HG03460 (cell line): Measurements from ENCODE around the gene MRPL55.
"Not testable (repeated sequence)": the region's sequence is repeated elsewhere in the genome, so short reads cannot be mapped to it uniquely, and the experiment has no call there.

Experiments used
- ATAC-seq: cut with Tn5 transposase; IDR thresholded peaks from one replicate; pipeline ENCODE4 v1.9.1; 2021; ENCODE audit not compliant: unreplicated experiment

The MRPL55 gene

GRCh38 chr1:228123505-228123904, 14.4 kb upstream of the MRPL55 start:
- ATAC-seq: no peak

- ATAC-seq: no peak
Observed at GRCh38 chr1:228122921-228123441, 13.9 kb upstream of the MRPL55 start.

GRCh38 chr1:228120857-228121489, 11.9 kb upstream of the MRPL55 start:
- ATAC-seq: no peak

- ATAC-seq: no peak
Observed at GRCh38 chr1:228120351-228120750, 11.3 kb upstream of the MRPL55 start.

GRCh38 chr1:228118040-228118439, 8.9 kb upstream of the MRPL55 start:
- no peak for ATAC-seq

- no peak for ATAC-seq
Observed at GRCh38 chr1:228117335-228117734, 8.2 kb upstream of the MRPL55 start.

- ATAC-seq: no peak
Observed at GRCh38 chr1:228114827-228115226, 5.7 kb upstream of the MRPL55 start.

- no peak for ATAC-seq
Observed at GRCh38 chr1:228112617-228113016, 3.5 kb upstream of the MRPL55 start.

GRCh38 chr1:228112167-228112566, 3.1 kb upstream of the MRPL55 start:
- no peak for ATAC-seq

GRCh38 chr1:228111315-228111714, 2.2 kb upstream of the MRPL55 start:
- ATAC-seq: not testable (repeated sequence)

- ATAC-seq: no peak
Observed at GRCh38 chr1:228110556-228110955, 1.5 kb upstream of the MRPL55 start.

GRCh38 chr1:228109962-228110488, 926 bp upstream of the MRPL55 start:
- no peak for ATAC-seq

GRCh38 chr1:228108742-228109072, 392 bp downstream of the MRPL55 start:
- no peak for ATAC-seq

- ATAC-seq: no peak
Observed at GRCh38 chr1:228108055-228108690, 926 bp downstream of the MRPL55 start.

- no peak for ATAC-seq
Observed at GRCh38 chr1:228107636-228108035, 1.5 kb downstream of the MRPL55 start.

- ATAC-seq: no peak
Observed at GRCh38 chr1:228106800-228107054, 2.4 kb downstream of the MRPL55 start.

- no peak for ATAC-seq
Observed at GRCh38 chr1:228105996-228106799, 2.9 kb downstream of the MRPL55 start.

GRCh38 chr1:228105270-228105995, 3.7 kb downstream of the MRPL55 start:
- ATAC-seq: no peak

- no peak for ATAC-seq
Observed at GRCh38 chr1:228104526-228105269, 4.4 kb downstream of the MRPL55 start.

- ATAC-seq: peak; percentile 55
Observed at GRCh38 chr1:228102791-228103620, 6.1 kb downstream of the MRPL55 start, which contains the start of gene C1orf35. Gene C1orf35, minus strand, starts transcription at chr1:228103325. Its CDS starts 98 bp downstream, at chr1:228103227.
